GM21390 (cell line): ENCODE data around the gene SLC66A2.
"Not testable (repeated sequence)": the region's sequence is repeated elsewhere in the genome, so short reads cannot be mapped to it uniquely, and the experiment has no call there.

ENCODE experiments used
- ATAC-seq: cut with Tn5 transposase; IDR thresholded peaks from one replicate; pipeline ENCODE4 v1.9.1; 2021; ENCODE audit not compliant: unreplicated experiment

The SLC66A2 gene

DNA sequence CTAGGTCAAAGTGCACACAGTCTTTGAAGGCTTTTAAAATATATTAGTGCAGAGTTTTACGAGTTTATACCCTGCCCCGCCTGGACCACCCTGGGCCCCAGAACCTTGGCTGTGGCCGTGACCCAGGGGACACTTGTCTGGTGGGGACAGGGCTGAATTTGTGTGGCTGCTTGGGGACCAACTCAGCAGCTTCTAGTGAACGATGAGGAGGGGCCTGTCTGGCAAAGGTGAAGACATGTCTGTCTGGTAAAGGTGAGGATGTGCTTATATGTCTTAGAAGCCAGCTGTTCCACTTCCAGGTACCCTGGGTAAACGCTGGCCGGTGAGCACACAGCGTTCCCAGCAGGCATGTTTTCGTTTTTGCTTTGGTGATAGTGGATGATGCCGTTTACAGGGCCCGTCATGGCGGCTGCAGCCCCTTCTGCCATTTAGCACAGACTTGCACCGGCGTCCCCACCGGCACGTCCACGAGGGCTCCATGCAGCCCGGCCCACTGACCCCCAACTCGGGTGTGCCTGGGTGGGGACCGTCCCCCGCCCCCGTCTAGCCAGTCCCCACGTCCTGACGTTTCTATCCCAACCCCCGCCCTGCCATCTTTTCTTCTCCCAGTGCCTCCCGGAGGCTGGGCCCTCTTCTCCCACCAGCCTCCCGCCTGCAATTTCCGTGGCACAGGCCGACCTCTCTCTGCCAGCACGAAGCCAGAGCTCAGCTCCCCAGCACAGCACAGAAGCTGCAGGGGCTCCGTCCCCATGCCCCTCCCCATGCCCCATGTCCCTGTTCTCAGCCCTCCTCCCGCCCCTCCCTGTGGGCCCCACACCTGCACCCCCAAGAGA is 67.8 kb downstream of the SLC66A2 start:
- no peak for ATAC-seq

DNA sequence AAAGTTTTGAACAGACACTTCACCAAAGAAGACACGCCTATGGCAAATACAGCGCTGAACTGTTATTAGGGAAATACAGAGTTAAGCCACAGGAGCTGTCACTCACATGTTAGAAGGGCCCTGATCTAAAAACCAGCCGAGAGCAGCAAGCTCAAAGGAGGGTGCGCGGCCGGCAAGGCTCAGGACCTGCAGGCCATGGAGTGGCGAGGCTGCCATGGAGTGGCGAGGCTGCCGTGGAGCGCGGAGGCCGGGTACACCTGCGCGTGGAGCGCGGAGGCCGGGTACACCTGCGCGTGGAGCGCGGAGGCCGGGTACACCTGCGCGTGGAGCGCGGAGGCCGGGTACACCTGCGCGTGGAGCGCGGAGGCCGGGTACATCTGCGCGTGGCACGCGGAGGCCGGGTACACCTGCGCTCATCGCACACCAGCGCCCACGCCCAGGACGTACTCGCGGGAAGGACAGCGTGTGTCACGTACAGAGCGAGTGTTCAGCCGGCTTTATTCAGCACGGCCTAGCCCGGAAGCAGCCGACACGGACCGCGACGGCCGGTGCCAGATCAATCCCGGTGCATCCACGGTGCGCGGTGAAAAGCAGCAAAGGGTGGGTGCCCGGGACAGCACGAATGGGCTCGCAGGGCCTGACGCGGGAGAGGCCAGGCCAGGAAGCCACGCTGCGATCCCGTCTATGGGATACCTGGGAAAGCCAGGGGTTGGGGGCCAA is 68.8 kb downstream of the SLC66A2 start:
- ATAC-seq = no peak

DNA sequence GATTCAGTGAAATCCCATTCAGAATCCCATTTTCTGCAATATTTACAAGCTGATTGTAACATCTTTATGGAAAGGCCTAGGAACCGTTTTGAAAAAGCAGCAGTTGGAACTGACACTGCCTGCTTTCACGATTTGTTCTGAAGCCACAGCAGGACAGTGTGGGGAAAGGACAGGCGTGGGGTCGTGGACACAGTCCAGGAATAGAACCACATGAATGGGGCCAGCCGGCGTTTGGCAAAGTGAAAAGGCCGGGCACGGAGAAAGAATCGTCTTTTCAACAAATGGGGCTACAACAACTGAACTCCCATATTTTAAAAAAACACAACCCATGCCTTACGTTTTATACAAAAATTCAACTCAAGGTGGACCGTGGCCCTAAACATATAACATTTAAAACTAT is 69.8 kb downstream of the SLC66A2 start:
- ATAC-seq = no peak

DNA sequence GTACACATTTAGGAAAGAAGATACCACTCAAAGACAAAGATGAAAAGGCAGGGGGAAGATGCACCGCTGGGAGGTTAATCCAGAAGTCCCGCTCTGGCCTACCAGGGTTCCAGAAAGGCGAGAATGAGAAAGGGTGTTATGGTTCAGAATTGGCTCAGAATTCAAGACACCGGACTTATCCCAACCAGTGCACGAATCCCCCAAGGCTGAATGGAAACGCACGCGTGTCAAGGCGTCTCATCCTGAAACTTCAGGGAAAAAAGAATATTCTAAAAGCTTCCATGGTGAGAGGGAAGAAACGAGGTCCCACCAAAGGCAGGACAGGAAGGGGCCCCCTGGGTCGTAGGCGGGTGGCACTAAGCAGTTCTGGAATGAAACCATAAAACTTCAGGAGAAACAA is 71.9 kb downstream of the SLC66A2 start:
- ATAC-seq = no peak

DNA sequence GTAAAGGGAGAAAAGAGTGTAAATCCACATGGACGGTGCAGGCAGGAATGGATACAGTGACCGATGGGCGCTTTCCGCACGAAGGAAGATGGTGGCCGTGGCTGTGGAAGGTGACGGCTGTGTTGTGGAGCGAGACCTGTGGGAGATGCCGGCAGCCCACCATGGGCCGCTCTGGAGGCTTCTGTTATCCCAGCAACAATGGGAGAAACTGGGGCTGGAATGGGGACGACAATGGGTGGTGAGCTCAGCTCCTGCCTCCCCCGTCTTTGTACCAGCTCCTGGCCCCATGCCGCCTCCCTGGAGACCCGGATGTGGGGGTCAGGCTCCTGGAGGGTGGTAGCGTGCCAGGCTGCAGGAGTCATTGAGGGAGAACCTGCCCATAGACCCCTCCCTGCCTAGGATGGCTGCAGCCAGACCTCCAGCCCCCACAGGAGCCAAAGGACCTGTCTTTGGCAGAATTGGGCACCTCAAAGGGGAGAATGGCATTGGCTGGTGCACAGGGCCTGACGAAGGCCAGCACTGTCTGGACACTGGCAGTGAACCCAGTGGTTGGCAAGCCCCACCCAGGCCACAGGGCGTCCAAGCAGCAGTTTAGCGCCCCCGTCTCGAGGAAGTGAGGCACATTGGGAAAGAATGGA is 72.6 kb downstream of the SLC66A2 start:
- ATAC-seq = no peak

DNA sequence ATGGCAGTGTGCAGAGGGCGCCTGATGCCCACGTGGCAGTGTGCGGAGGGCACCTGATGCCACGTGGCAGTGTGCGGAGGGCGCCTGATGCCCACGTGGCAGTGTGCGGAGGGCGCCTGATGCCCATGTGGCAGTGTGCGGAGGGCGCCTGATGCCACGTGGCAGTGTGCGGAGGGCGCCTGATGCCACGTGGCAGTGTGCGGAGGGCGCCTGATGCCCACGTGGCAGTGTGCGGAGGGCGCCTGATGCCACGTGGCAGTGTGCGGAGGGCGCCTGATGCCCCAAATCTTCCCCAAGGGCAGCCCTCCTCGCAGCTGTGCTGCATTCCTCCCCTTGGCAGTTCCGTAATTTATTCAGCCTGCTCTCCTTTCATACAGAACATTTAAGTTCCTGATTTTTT is 73.2 kb downstream of the SLC66A2 start:
- ATAC-seq = not testable (repeated sequence)

DNA sequence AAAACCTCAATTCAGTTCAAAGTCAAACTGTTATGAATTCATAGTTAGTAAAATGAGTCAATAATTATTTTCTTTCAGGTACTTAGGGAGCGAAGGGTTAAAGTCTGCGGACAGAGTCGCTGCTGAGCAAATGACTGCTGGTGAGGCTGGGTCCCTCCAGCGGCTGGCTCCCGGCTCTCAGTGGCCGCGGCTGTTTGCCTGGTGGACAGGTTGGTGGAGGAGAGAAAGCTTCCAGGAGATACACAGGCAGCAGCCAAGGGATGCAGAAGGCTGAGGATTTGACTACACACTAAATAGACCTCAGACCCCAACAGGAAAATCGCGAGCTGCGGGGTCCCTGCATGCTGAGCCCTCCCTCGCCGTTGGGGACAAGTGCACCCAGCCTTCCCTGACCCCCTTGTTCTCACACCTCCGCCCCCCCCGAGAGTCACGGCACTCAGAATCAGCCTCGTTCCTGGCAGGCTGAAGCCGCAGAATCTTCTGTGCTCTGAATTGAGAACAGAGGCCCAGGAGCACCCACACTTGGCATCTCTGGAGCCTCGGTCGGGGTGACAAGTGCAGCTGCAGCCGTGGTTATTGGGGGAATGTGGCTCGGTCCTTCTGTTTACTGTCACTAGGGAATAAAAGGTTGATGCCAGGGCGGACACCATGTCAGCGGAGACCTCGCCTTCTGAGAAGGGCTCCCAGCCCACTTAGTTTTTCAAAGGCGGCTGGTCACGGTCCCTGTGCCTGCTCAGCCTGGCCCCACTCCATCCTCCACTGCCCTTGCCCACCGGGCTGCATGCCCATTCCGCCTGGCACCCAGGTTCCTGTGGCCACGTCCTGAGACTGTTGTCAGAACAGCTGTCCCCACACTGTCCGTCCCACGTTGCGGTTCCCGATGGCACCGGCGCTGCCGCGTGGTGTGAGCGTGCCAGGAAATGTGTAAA is 74.0 kb downstream of the SLC66A2 start:
- no peak for ATAC-seq

DNA sequence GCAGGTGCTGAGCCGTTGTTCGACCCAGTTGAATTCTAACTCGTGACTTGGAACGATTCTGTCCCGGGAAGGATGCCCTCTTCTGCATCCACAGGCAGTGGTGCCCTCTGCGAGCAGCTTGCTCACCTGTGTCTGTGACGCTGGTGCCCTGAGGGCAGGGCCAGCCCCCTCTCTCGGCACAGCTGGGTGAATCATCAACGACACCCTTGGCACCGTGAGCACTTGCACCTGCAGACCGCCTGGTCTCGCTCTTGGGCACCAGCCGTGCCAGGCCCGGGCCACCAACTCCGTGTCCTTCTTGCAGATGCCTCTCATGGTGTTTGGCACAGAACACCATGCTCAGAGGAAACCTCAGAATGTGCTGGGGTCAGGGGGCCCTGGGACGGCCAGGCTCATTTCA is 75.0 kb downstream of the SLC66A2 start:
- ATAC-seq = no peak

DNA sequence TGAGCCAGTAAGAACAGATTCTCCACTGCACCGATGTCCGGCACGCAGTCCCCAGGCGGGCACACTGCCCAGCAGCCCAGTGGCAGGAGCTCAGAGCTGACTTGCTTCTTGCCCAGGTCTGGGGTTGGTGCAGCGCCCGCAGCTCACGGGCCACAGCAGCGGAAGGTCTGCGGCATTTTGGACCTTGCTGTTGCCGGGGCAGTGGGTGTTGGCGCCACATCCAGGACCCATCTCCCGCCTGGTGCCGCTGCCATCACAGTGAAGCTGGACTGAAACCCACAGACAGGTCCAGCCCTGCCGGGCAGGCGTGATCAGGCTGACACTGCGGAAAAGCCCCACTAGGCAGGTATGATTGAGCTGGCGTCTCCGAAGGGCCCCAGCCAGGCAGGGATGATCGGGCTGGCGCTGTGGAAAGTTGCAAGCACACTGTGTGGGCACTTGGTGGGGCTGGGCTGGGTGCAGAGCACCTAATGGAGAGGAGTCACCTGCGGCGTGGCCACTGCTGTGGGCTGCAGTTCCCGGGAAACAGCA is 75.5 kb downstream of the SLC66A2 start:
- no peak for ATAC-seq

DNA sequence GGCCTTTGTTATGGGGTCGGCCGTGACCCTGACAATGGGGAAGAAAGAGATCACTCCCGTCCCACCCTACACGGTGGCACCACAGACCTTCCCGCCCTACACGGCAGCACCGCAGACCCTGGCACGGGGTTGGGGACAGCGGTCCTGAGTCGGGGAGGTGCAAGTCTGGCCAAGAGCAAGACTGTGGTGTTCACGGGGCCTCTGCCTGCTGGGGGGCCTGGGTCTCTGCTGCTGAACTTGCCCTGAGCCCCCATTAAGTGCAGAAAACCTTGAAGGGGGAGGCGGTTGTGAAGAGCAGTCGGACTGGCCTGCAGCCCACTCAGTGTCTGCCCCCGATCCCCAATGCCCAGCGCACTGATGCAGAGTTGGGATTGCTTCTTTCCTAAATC is 75.9 kb downstream of the SLC66A2 start:
- no peak for ATAC-seq

DNA sequence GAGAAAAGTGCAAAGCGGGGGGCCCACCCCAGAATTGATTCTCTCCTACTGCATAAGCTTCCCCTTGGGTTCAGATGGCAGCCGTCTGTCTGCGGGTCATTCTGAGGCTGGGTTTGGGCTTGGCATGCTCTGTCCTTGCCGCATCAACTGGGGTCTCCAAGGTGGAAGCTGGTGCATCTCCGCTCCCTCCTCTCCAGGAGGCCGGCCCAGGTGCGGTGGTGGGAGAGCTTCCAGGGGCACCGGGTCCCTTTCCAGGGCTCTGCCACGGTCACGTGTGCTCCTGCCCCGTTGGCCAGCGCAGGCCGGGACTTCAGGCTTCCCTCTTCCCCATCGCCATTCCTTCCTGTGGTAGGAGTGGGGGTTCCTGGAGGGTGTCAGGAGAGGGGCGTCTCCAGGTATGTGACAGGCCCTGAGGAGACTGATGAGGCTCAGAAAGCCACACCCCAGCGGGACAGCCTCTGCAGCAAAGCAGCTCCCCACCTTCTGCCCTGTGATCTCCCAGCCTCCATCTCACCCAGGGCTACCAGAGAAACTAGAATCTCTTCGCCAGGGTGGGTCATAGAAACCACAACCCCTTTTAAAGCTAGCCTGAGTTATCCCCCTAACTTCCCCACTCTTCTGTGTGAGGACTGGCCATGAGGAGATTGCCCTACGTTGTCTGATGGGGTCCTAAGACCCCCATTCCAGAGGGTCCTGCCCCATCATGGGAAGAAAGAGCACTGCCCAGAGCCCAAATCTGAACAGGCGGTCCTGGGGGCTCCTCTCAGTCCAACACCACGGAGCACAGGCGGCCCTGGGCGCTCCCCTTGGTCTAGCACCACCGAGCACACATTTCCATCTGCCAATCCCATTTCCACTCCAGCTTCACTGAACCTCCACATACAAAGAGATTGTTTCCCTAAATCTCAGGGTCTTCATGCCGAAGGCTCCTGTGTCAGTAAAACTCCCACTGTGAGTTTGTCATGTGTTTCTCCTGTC is 76.6 kb downstream of the SLC66A2 start:
- ATAC-seq = no peak

DNA sequence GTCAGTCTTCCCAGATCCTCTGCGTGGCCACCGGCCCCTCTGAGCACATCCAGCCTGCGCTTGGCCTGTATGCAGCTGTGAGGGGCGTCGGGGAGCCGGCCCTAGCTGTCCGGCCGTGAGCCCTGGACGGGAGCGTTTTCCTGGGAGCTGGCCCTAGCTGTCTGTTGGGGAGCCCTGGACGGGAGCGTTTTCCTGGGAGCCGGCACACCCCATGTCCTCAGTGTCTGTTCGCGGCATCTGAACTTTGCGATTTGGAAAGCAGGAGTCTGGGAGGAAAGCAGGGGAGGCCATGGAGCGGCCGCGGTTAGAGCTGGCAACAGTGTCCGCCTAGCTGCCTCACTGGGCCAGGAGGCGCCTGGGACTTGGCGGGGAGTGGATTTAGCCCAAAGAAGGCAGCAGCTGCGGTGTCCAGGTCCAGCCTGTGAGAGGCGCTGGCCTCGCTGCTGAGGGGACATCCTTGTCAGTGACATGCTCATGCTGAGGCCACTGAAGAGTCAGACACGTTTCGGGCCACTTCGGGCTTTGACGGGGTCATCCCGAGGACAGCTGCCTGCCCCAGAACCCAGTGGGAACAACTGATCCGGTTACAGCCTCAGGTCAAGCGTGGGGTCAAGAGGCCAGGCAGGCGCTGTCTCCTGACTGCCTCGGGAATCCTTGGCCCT is 77.9 kb downstream of the SLC66A2 start:
- ATAC-seq = no peak

DNA sequence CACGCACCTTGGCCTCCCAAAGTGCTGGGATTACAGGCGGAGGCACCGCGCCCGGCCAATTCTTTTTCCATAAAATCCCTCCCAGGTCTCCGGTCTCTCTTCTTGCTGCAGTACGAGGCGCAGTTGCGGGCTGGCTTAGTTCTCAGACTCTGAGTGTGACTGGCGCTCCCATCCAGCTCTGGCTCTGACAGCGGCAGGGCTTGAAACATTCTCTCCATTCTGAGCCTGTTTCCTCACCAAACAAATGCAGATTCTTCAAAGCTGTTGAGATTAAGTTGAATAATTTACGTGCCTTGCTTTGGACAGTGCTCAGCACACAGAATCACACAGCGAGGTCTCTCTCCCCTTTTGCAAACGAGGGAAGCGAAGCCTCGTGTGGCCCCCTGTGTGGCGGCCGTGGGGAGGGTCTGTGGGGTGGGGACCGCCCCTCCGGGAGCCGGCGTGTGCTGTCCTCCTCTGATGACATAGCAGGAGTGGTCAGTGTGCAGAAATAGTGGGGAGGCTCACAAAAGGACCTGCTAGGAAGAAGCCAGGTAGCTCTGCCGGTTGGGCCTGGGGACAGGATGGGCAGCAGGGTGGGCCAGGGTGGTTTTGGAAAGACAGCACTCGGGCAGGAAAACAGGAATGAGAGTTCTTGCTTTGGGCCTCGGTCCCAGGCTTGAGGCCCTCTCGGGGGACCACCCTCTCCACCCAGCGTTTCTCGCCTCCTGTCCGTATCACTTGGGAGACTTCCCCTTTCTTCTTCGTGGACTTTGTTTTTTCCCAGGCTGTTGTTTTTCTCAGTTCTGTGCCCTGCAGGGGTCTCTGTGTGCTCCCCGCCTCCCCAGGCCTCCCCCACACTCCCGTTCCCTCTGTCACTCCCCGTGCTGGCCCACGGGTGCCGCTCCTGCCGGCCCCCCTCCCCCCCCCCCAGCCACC is 78.7 kb downstream of the SLC66A2 start:
- ATAC-seq = no peak

DNA sequence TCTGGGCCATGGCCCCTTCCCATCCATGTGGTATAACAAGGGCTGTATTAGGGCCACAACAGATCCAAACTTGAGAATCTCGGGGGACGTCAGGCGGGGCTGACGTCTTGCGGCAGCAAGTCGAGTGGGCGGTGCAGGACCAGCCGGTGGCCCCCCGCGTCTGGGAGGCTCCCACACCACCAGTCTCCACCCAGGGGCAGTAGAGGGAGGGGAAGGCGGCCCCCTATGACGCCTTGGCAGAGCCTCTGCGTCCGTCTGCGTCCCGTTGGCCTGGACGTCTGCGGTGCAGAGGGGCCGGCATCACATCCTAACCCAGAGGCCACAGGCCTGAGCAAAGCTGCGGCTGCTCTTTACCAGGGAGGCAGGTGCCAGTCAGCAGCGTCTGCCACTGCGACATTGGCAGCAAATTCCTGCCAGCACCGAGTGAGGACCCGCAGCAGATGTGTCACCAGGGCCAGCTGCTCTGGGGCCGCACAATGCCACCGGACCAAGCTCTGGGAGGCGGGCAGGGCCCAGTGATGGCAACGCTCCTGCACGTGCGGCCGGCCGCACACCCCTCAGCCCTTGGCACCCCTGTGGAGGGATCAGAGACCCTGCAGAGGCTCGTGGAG is 79.9 kb downstream of the SLC66A2 start:
- ATAC-seq = no peak

DNA sequence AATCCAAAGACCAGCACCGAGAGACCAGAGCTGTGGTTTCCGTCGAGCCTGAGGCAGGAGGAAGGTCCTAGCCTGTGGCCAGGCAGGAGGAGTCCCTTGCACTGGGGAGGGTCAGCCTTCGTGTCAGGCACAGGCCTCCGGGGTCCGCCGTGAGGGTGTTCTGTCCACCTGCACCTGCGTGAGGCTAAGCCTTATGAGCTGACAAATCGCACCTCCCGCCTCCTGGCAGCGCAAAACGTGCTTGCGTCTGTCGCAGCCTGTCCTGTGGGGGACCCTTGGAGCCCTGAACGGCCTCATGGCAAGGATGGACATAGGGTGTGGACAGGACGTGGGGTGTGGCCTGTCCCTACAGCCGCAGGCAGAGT is 80.4 kb downstream of the SLC66A2 start:
- ATAC-seq = no peak

DNA sequence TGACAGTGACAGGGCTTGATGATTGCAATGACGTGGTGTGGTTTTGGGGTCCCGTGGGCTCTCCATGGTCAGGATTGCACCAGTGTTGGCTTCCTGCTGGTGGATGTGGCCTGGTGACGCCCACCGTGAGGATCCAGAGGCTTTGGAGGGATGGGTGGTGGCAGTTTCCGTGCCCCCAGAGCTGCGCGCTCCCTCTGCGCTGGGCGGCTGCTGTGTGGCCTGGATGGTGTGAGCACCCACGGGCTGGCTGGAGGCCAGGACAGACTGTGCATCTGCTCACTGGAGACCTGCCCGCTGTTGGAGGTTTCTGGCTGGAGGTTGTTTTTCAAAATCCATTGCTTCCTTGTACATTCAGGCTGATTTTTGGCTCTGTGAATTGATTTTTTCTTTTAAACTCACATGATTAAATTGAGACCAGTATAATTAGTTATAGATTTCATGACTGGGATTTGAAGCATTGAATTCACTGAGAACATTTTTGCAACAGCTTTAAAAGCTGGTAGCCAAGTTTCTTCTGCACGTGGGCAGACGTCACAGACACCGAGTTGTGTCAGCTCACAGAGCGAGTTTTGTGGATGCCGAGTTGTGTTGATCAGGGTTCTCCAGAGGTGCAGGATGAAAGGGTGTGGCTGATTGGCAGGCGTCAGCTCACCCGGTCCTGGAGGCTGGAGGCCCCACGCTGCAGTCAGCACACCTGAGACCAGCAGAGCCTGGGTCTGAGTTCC is 81.0 kb downstream of the SLC66A2 start:
- ATAC-seq = no peak
